Measurements from ENCODE around the gene CECR2. TPM values are rescaled to one million over a fixed set of nuclear protein-coding genes. Genes with fewer than 3 reads are reported as not detected.

The CECR2 gene
- total RNA-seq, 1 experiment from 2014 or later, result not detected

DNA sequence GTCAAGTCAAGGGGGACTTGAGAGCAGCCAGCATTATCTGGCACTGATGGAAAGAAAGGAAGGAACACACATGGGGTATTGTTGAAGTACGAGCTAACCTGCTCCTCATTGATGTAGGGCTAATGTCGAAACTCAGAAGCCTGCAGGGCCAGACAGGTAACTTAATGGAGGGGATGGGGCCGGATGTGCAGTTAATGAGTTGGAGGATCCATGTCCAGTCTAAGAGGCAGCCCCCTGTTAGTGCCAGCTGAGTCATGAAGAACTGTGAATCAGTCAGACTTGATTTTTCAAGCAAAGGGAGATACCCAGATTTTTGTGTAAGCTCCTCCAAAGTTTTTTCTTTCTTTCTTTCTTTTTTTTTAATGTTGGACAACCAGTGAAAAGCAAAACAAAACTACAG, 65.6 kb downstream of the CECR2 start:
- H3F3A ChIP-seq (ENCODE audit: low read length, unreplicated experiment), result no peaks in the 10 kb centered on the region
- H3K9me3 ChIP-seq (ENCODE audit: low read length), result no peaks in the 10 kb centered on the region
- H3K36me3 ChIP-seq (ENCODE audit: low read depth, low read length), result no peaks in the 10 kb centered on the region
- H3K4me1 ChIP-seq (ENCODE audit: insufficient read depth, low read length), result no peaks in the 10 kb centered on the region
- TF ChIP-seq CTCF (conservative IDR thresholded peaks at IDR 0.05; ENCODE audit: low read depth, low read length), result no peak
- no peak for TF ChIP-seq EZH2 (IDR thresholded peaks at IDR 0.05; ENCODE audit: low read length, unreplicated experiment)
- no peak for TF ChIP-seq EZH2phosphoT487 (IDR thresholded peaks at IDR 0.05; ENCODE audit: borderline replicate concordance, low read length)
- H3K9ac ChIP-seq (ENCODE audit: low read length), result no peak overlapping the region
- ChIA-PET POLR2A (ENCODE audit: unreplicated experiment) (interaction anchor here (0.6 kb wide), 1 partner anchor 153 kb away, joined by 5 read pairs; no protein-coding TSS in a partner anchor), CTCF (no interaction called here)
- no TSS peak for BruUV-seq (replicated peaks)
- H4K20me1 ChIP-seq (ENCODE audit: low read length), result no peaks in the 10 kb centered on the region
- no peak overlapping the region for H3K4me3 ChIP-seq (ENCODE audit: low read length)
- ATAC-seq, result no peak
- H3K79me2 ChIP-seq (ENCODE audit: low read length), result no peaks in the 10 kb centered on the region
- no peak overlapping the region for H3K4me2 ChIP-seq (ENCODE audit: low read length)
- H2AFZ ChIP-seq (ENCODE audit: low read length), result no peak overlapping the region
- intact Hi-C loops (cut with micrococcal nuclease), result no loop called here
- peaks cover 51% of the 10 kb centered on the region for H3K27me3 ChIP-seq (ENCODE audit: low read length)
- no peaks in the 10 kb centered on the region for H3K9me2 ChIP-seq (replicated peaks; ENCODE audit: low read length)
- no peak overlapping the region for H3K27ac ChIP-seq (ENCODE audit: low read length)
- no peak for DNase-seq

GRCh38 chr22:17435375-17435774, 66.1 kb downstream of the CECR2 start:
- CTCF ChIA-PET, result no interaction called here
- no TSS peak for BruUV-seq (replicated peaks)
- Histone ChIP-seq H3K4me1 (ENCODE audit: insufficient read depth, low read length) (no peaks in the 10 kb centered on the region), H3K9me3 (ENCODE audit: low read length) (no peaks in the 10 kb centered on the region), H2AFZ (ENCODE audit: low read length) (no peak overlapping the region), H4K20me1 (ENCODE audit: low read length) (no peaks in the 10 kb centered on the region), H3K79me2 (ENCODE audit: low read length) (no peaks in the 10 kb centered on the region), H3K4me3 (ENCODE audit: low read length) (no peak overlapping the region), H3F3A (ENCODE audit: low read length, unreplicated experiment) (no peaks in the 10 kb centered on the region), H3K9ac (ENCODE audit: low read length) (no peak overlapping the region), H3K4me2 (ENCODE audit: low read length) (no peak overlapping the region), H3K27me3 (ENCODE audit: low read length) (peaks cover 55% of the 10 kb centered on the region), H3K36me3 (ENCODE audit: low read depth, low read length) (no peaks in the 10 kb centered on the region), H3K27ac (ENCODE audit: low read length) (no peak overlapping the region), H3K9me2 (replicated peaks; ENCODE audit: low read length) (no peaks in the 10 kb centered on the region)
- ATAC-seq (no peak), DNase-seq (no peak)
- POLR2A ChIA-PET (ENCODE audit: unreplicated experiment), result interaction anchor here (0.6 kb wide), 1 partner anchor 152 kb away, joined by 5 read pairs; no protein-coding TSS in a partner anchor
- no peak for TF ChIP-seq CTCF (conservative IDR thresholded peaks at IDR 0.05; ENCODE audit: low read depth, low read length)
- TF ChIP-seq EZH2phosphoT487 (IDR thresholded peaks at IDR 0.05; ENCODE audit: borderline replicate concordance, low read length), result no peak
- no peak for TF ChIP-seq EZH2 (IDR thresholded peaks at IDR 0.05; ENCODE audit: low read length, unreplicated experiment)
- intact Hi-C loops (cut with micrococcal nuclease), result no loop called here

DNA sequence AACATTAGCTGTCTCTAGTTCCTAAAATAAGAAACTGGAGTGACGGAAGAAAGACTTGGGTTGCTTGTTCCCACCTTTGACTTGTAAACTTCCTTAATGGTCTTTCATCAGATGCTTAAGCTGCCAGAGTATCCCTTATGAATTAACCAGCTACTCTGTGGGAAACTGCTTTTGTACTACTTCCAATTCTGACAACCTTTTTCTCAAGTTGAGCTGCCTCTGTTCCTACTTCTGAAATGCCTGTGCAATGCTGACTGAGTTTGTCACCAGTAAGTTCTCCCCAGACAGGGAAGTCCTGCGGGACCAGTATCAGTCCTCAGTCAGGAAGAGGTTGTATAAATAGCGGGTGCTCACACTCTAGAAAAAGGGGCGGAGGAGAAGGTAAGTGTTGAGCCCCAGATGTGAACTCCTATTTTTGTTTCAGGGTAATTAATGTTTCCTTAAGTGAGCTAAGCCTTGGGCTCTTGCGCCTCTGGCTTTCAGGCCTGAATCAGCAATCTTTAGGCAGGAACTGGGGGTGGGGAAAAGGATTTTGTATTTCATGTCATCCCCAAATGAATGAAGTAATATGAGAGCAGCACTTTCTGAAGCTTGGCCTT, 67.2 kb downstream of the CECR2 start:
- TF ChIP-seq CTCF (conservative IDR thresholded peaks at IDR 0.05; ENCODE audit: low read depth, low read length) (no peak), EZH2 (IDR thresholded peaks at IDR 0.05; ENCODE audit: low read length, unreplicated experiment) (no peak), EZH2phosphoT487 (IDR thresholded peaks at IDR 0.05; ENCODE audit: borderline replicate concordance, low read length) (no peak)
- no peaks in the 10 kb centered on the region for H3F3A ChIP-seq (ENCODE audit: low read length, unreplicated experiment)
- H3K27me3 ChIP-seq (ENCODE audit: low read length), result peaks cover 55% of the 10 kb centered on the region
- no peaks in the 10 kb centered on the region for H3K4me1 ChIP-seq (ENCODE audit: insufficient read depth, low read length)
- H3K9me3 ChIP-seq (ENCODE audit: low read length), result no peaks in the 10 kb centered on the region
- no peaks in the 10 kb centered on the region for H3K36me3 ChIP-seq (ENCODE audit: low read depth, low read length)
- ChIA-PET POLR2A (ENCODE audit: unreplicated experiment) (no interaction called here), CTCF (no interaction called here)
- no TSS peak for BruUV-seq (replicated peaks)
- no peak overlapping the region for H3K27ac ChIP-seq (ENCODE audit: low read length)
- intact Hi-C loops (cut with micrococcal nuclease), result no loop called here
- DNase-seq (no peak), ATAC-seq (no peak)
- no peak overlapping the region for H3K4me2 ChIP-seq (ENCODE audit: low read length)
- H3K9ac ChIP-seq (ENCODE audit: low read length), result no peak overlapping the region
- H2AFZ ChIP-seq (ENCODE audit: low read length), result no peak overlapping the region
- no peaks in the 10 kb centered on the region for H3K79me2 ChIP-seq (ENCODE audit: low read length)
- no peaks in the 10 kb centered on the region for H4K20me1 ChIP-seq (ENCODE audit: low read length)
- no peak overlapping the region for H3K4me3 ChIP-seq (ENCODE audit: low read length)
- no peaks in the 10 kb centered on the region for H3K9me2 ChIP-seq (replicated peaks; ENCODE audit: low read length)
